DND-41 (cell line): ENCODE results near the gene CTNNA3.

Experiments
- EZH2 ChIP-seq: IDR thresholded peaks from 3 replicates; pipeline ENCODE4 v1.6.1; 2012; ENCODE audit warnings: borderline replicate concordance, low read depth, mild to moderate bottlenecking, moderate library complexity, low read length, inconsistent platforms; ENCODE audit not compliant: severe bottlenecking
- TF ChIP-seq, protein P1 (sequence below): IDR thresholded peaks from 2 replicates; pipeline ENCODE4 v1.5.1; 2012; ENCODE audit warnings: borderline replicate concordance, low read length, moderate library complexity, mild to moderate bottlenecking; ENCODE audit not compliant: poor library complexity, severe bottlenecking; ENCODE audit errors: extremely low read depth

DNA sequence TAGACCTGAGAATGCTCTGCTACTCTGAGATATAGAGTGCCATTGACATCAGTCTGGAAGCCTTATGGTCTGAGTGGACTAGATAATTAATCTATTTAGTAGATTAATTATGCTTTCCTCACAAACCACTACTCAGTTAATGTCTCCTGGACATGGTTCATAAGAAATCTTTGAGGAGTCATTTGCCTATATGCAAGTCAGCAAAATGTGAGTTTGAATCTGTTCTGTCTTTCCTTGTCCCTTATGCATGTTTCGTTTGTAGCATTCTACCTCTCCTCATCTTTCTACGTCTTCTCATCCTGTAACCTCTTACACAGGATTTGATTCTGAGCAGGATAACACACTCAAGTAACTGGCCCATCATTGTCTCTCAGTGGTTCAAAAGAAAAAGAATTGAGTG is 1505.6 kb downstream of the CTNNA3 start:
- TF ChIP-seq, protein P1, sequence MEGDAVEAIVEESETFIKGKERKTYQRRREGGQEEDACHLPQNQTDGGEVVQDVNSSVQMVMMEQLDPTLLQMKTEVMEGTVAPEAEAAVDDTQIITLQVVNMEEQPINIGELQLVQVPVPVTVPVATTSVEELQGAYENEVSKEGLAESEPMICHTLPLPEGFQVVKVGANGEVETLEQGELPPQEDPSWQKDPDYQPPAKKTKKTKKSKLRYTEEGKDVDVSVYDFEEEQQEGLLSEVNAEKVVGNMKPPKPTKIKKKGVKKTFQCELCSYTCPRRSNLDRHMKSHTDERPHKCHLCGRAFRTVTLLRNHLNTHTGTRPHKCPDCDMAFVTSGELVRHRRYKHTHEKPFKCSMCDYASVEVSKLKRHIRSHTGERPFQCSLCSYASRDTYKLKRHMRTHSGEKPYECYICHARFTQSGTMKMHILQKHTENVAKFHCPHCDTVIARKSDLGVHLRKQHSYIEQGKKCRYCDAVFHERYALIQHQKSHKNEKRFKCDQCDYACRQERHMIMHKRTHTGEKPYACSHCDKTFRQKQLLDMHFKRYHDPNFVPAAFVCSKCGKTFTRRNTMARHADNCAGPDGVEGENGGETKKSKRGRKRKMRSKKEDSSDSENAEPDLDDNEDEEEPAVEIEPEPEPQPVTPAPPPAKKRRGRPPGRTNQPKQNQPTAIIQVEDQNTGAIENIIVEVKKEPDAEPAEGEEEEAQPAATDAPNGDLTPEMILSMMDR: no peak
- no peak for TF ChIP-seq EZH2
